ENCODE measurements around the gene P2RY6.

The P2RY6 gene

DNA sequence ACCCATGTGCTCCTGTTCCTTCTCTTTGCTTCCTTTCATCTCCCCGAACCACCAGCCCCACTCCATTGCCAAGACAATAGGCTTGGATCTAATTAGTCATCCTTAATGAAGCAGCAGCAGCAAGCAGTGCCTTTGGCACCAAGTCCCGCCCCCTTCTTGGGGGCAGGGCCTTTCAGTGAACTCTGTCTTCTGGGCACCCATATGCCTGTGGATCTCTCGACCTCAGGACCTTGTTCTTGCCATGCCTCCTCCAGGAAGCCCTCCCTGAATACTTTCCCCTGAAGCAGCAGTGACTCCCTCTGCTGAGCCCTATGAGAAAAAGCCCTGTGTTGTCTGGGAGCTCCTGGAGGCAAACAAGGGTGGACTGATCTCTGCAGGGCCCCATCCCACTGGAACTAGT, 68.0 kb downstream of the P2RY6 start:
- no peak for DNase-seq (ENCODE audit: low read depth)
- no peak for TF ChIP-seq CTCF (IDR thresholded peaks at IDR 0.05; ENCODE audit: low read depth, low read length, missing control alignments)
- H3K4me3 ChIP-seq (ENCODE audit: low read depth, low read length): no peak overlapping the region
- in situ Hi-C loops (cut with HindIII; ENCODE audit: low sequenced_read_pairs): no loop called here

- no peak overlapping the region for H3K4me3 ChIP-seq (ENCODE audit: low read depth, low read length)
- no peak for TF ChIP-seq CTCF (IDR thresholded peaks at IDR 0.05; ENCODE audit: low read depth, low read length, missing control alignments)
- in situ Hi-C loops (cut with HindIII; ENCODE audit: low sequenced_read_pairs): no loop called here
These were observed 70.5 kb downstream of the P2RY6 start for GRCh38 chr11:73342633-73343032.

GRCh38 chr11:73343076-73343873, 71.1 kb downstream of the P2RY6 start:
- no peak for DNase-seq (ENCODE audit: low read depth)
- TF ChIP-seq CTCF (IDR thresholded peaks at IDR 0.05; ENCODE audit: low read depth, low read length, missing control alignments): no peak
- H3K4me3 ChIP-seq (ENCODE audit: low read depth, low read length): no peak overlapping the region
- in situ Hi-C loops (cut with HindIII; ENCODE audit: low sequenced_read_pairs): no loop called here

More at GRCh38 chr11:73342633-73343032, 70.5 kb downstream of the P2RY6 start:
- DNase-seq (ENCODE audit: low read depth): no peak

GRCh38 chr11:73344191-73344607, 72.1 kb downstream of the P2RY6 start:
- no peak overlapping the region for H3K4me3 ChIP-seq (ENCODE audit: low read depth, low read length)
- DNase-seq (ENCODE audit: low read depth): no peak
- in situ Hi-C loops (cut with HindIII; ENCODE audit: low sequenced_read_pairs): no loop called here
- TF ChIP-seq CTCF (IDR thresholded peaks at IDR 0.05; ENCODE audit: low read depth, low read length, missing control alignments): no peak

GRCh38 chr11:73345481-73346160, 73.5 kb downstream of the P2RY6 start:
- TF ChIP-seq CTCF (IDR thresholded peaks at IDR 0.05; ENCODE audit: low read depth, low read length, missing control alignments): no peak
- DNase-seq (ENCODE audit: low read depth): no peak
- in situ Hi-C loops (cut with HindIII; ENCODE audit: low sequenced_read_pairs): no loop called here
- no peak overlapping the region for H3K4me3 ChIP-seq (ENCODE audit: low read depth, low read length)

GRCh38 chr11:73346186-73346935, 74.2 kb downstream of the P2RY6 start:
- no peak overlapping the region for H3K4me3 ChIP-seq (ENCODE audit: low read depth, low read length)
- in situ Hi-C loops (cut with HindIII; ENCODE audit: low sequenced_read_pairs): no loop called here
- TF ChIP-seq CTCF (IDR thresholded peaks at IDR 0.05; ENCODE audit: low read depth, low read length, missing control alignments): no peak

More at GRCh38 chr11:73346186-73346935, 74.2 kb downstream of the P2RY6 start:
- no peak for DNase-seq (ENCODE audit: low read depth)
